Stimulated activated CD4-positive, alpha-beta T cell treated with anti-CD3 and anti-CD28 coated beads, Interleukin-15, amount 100 ng/mL, for 48 hours (primary cell): ENCODE data around the gene STIMATE.

Source experiments
- DNase-seq, 2 donors: peaks; one replicate each; pipeline ENCODE4 v3.0.0-alpha.2; 2020; ENCODE audit warnings: low read depth in 2 of 2

The STIMATE gene

DNA sequence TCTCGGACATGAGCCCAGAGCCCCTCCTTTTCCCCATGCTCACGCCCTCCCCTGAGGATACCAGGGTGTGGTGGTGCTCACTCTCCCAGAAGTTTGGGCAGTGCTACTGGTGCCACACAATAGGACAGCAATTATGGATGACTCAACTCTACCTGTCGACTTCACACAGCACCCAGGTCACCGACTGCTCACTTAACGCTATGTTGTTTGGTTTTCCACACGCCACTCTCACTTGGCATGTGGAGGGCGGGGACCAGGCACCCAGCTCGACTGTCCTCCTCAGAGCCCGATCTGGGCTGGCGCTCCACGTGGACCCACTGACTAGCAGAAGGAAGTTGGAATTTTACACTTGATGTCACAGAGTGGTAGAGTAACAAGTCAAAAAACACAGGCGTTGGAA is 30.9 kb downstream of the STIMATE start:
- DNase-seq: no peak

DNA sequence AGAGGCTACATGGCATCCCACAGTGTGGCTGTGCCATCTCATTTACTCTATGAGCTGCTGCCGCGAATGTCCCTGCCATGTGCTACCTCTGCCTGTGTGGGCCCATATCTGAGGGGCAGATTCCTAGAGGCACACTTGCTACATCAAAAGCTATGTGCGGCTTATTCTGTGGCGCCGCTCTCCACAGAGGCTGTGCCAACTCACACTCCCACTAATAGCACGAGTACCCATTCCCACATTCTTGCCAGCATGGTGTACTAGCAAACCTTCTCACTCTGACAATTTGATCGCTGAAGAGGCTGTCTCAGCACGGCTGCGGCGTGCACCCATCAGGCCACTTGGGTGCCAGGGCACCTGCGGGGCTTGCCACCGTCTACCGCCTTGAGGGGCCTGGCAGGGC is 31.4 kb downstream of the STIMATE start:
- no peak for DNase-seq

DNA sequence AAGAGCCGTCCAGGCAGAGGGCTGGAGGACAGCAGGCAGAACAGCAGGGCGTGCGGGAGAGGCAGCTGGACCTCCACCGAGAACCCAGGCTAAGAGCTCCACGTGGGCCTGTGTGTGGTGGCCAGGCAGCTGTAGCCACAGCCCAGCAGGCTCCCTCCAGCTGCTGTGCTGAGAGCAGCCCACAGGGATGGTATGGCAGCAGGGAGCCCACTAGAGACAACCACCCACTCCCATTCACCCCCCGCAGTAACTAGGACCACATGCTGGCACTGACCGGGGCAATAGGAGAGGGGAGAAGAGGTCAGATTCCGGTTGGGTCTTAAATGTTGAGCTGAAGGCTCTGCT is 37.0 kb downstream of the STIMATE start:
- no peak for DNase-seq

DNA sequence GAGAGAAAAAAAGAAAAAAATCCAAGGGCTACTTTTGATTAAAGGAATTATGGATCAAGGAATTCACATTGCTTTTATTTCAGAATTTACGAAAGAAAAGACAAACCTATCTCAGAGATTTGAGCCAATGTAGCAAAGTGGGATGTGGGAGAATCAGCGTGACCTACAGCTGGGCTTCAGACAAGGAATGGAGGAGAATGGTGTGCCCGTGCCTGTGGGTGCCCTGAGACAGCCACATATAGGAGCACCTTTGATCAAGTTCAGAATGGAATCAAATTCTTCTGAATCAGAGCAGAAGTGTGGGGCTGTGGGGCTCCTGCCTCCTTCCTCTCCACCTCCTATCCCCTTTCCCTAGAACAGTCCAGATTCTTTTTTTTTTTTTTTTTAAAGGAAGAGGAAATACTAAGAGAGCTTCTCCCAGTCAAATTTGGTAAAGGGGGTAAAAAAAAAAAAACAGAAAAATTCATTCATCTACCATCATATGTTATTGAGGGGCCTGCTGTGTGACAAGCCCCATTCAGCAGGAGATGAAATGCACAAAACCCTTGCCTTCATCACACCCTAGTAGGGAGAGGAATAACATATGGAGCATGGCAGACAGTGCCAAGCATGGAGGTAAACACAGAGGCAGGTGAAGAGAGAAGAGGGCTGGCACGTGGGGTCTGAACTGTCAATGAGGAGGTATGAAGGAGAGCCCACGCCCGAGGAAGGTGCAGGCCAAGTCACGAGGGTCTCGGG is 37.5 kb downstream of the STIMATE start:
- no peak for DNase-seq

DNA sequence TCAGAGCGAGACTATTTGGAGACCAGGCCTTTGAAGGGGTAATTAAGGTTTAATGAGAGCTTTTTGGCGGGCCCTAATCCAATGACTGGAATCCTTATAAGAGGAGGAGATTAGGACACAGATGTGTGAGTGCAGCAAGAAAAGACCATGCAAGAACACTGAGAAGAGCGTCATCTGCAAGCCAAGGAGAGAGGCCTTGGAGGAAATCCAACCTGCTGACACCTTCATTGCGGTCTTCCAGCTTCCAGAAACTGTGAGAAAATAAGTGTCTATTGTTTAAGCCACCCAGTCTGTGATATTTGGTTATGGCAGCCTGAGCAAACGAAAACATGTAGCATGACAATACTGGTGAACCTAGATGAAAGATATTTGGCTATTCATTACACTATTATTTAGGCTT is 39.5 kb downstream of the STIMATE start:
- no peak for DNase-seq

DNA sequence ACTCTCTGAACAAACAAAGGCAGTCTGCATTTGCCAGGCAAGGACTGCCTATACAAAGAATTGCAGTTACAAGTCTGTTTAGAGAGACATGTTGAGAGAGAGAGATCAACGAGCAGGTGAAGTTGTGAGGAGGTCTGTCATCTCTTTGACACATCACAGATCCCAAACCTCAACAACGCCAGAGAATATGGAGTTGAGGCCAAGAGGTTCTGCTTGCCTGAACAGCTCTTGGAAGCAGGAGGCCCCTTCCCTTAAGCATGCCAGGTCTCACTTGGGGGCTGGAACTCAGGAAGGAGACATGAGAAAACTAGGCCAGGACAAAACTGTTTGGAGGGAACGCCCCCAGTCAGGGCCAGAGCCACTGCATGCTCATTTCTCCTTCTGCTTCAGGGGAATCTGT is 40.2 kb downstream of the STIMATE start:
- DNase-seq: no peak

DNA sequence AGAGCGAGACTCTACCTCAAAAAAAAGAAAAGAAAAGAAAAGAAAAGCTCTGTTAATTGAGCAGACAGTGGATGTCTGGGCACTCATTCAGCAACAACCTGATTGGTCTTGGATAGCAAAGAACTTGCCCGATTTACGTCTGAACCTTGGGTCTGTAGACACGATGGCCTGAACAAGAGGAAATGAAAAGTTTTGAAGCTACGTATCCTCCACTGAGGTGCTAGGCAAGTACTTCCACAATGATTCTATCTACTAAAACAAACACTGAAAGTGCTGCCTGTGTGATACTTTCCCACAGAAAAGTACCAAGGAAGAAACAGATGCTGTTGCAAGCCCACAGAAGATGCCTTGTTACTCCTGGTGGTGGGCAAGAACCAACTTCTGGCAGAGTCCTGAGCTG is 40.7 kb downstream of the STIMATE start:
- no peak for DNase-seq

DNA sequence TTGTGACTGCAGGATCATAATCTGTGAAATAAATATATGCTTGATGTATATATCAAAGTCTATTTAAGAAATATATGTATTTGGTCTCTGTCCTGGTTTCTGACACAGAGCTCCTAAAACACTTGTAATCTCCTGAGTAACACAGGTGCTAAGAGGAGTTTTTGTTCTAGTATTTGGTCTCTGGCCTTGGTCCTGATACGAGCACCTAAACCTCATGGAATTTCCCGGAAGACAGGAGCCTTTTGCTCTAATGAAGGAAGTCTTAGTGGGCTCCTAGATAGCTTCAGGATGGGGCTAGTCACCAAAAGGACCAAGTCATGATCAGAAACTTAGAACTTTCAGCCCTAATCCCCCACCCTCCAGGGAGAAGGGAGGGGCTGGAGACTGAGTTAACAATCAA is 43.3 kb downstream of the STIMATE start:
- DNase-seq: no peak

DNA sequence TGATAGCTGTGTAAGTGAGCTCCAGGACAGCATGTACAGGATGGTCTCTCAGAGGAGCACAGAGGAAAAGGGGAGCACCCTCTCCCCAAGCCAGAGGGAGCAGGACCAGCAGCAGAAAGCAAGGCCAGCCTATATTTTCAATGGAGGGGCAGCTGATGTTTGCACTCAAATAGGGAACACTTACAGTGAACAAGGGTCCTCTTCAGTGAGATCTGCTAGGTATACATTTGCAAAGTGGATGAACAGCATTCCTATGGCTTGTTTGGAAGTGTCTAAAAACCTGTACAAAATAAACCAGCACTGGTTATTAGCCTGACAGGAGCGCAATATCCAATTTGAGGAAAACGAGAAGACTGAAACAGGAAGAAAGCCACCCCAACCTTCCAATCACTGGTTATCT is 44.9 kb downstream of the STIMATE start:
- no peak for DNase-seq

DNA sequence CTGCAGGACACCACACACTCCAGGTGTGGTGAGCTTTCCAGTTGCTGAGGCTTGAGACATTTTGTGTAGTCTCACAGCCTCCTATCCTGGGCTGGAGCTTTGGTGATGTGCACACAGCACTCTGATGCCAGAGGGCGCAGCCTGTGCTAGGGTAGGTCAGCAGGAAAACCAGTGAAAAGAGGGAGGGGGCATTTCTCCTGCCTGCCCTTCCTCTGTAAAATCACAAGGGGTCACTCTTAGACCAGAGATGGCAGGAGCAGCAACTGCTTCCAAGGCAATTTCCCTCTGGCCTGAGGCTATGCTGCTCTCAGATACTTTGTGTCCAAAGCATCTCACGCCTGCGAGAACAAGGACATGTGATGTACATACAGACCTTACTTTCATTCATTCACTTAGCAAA is 46.0 kb downstream of the STIMATE start:
- DNase-seq: peak in 1 of 2 donors; percentile 7

DNA sequence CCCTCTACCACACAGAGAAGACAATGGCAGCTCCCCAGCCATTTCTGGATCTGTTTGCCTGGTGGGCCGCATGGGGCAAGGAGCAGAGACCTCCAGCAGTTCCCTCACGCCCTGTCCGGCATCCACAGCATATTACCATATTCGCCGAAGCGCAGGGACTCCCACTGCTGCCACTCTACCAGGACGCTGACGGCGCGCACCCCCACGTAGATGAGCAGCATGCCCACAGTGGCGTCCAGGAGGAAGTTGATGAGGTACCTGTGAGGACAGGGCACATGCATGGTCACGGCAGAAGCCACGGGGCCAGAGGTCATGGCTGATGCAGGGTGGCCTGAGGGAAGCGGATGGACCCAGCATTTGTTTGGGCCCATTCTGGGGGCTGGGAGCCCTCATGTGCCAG is 47.7 kb downstream of the STIMATE start:
- DNase-seq: no peak

DNA sequence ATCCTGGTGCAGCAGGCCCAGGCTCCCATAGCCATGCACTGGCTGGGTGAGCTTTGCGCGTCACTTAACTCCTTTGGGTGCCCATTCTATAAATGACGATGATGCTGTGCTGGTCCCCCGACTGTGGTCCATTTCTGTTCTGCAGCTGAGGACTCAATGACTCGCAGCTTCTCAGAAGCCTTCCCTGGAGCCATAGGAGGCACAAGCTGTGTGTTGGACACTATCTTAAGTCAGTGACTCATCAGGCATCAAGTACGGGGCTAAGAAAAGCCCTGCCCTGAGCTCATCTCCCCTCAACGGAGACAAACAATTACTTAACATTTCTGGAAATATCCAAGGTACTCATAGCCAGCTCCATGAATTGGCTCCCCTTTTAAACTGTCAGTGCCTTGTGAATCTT is 48.7 kb downstream of the STIMATE start:
- no peak for DNase-seq

DNA sequence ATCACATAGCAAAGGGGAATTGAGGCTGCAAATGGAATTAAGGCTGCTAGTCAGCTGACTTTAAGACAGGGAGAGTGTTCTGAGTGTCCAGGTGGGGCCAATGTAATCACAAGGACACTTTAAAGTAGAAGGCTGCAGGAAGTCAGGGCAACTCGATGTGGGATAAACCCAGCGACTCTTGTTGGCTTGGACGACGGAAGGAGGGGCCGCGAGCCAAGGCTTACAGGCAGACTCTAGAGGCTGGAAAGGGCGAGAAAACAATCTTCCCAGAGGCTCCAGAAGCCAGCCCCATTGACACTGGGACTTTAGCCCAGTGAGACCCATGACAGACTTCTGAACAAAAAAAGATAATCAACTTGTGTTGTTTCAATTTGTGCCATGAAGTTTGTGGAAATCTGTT is 49.6 kb downstream of the STIMATE start:
- DNase-seq: no peak

DNA sequence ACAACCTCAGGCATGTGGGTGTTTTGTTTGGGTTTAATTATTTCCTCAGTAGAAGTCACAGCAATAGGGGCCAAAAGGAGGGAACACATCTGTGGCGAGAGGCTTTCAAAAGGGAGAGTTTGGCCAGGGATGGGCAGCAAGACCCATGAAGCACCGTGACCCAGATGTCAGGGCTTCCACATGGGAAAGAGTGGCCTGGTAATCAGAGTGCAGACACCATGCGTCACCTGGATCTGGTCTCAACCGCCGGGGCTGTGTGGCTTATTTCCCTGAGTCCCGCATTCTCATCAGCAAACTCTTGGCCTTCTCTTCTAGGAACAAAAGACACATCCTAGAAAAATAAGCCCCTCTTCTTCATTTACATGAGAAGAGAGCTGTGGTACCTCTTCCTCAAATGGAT is 50.1 kb downstream of the STIMATE start:
- no peak for DNase-seq

DNA sequence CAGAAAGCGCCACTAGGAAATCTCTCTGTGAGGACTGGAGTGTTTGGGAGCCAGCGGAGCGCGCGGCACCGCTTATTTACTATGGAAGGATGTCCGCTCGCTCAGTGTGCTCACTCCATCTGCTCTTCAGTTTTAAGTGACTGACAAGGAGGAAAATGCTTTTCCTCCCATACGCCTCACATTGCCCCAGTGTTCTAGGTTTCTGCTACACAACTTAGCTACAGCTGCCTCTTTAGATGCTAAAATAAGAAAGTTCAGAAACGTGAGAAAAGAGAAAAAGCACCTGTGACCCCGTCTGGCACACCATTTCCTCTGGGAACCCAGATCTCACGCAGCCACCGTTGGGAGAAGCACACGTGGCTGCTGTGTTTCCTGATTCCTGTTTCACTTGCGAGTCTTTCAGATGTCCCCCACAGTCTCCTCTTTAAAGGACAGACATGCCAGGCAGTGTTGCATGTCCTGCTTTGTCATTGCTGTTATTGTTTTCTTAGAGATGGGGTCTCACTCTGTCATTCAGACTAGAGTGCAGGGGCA is 50.8 kb downstream of the STIMATE start:
- no peak for DNase-seq

DNA sequence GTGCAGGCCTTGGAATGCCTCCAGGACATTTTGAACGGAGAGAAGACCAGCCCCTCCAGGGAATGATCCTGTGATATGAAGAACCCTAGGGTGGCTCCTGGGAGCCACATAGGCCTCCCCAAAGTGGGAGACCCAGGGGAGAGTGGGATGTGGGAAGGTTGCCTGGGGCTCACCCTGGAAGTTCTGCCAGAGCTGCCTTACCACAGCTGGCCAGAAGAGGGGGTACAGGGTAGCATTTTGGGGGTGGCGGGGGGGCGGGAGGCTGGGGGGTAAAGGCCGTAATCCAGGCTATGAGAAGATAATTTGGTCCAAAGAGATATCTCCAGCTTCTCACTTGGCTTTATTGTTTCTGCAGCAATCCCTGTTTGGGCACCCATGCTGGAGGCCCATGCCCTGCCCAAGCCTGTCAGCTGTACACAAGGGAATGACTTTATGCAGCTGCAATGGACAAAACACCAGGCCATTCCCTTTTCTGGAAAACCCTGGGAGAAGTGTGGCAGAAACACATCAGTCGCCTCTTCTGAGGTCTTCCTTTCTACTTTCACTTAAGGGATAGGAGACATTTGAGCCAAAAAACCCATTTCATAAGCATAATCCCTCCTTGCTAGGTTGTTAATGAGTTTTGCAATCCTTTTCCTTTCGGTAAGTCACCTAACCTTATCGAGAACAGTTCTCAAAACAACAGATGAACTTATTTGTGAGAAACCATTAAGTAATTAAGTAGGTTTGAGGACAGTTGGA is 51.5 kb downstream of the STIMATE start:
- DNase-seq: no peak

DNA sequence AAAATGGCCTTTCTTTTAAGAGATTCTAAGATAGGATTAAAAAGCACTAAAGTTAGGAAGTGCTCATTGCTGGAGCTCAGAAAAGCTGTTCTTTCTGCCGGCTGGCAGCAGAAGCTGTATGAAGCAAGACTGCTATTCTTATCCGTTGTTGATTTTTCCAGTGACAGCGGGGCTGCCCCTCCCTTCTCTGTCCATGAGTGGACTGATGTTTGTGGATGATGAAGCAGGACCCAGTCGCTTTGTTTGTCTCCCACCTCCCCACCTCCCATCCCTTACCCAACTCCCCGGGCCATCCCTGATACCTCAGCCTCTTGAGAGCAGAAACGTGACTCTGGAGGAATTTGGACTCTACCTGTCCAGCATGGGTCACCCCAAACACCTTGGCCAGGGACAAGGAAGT is 52.2 kb downstream of the STIMATE start:
- no peak for DNase-seq

DNA sequence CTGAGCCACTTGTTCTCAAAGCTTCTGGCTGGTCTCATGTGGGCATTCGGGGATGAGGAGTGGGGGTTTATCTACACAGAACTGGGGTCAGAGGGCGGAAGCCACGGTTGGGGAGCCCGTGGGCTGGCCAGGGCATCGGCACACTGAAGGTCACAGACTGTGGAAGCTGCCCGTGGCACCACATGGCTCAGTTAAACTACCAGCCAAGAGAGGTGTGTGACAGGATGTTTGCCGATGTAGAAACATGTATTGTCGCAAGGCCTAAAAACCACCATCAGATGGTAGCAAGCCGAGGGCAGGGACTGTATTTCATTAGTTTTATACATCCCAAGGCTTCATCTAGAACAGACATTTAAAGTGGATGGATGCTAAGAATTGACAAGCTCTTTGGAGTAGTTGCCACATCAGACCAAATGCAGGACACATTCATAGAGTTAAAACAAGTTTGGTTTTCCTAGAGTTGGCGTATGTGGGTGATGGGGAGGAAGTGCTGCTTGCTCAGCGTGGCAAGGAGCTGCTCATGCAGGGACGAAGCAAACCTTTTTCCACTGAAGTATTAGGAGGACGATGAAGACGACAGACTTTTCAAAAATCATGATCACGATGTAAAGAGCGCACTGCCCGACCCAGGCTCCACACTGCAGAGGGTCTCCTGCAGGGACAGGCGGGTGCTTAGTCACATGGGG is 52.9 kb downstream of the STIMATE start:
- DNase-seq: no peak

DNA sequence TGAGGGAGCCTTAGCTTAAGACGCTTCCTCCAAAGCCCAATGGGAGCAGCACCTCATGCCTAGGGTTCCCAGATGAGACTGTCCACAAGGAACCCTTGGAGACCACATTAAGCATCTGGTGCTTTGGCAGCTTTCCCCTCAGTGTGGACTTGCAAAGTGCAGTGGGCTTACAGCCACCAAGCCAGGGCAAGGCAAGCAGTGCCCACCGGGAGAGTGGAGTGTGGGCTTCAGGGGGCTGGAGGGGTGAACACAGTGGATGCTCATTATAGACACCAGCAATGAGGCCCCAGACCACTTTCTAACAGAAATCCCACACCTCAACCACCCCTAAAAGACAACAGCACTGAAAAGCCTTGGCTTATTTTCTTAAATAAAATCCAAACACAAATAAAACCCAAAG is 53.5 kb downstream of the STIMATE start:
- no peak for DNase-seq

DNA sequence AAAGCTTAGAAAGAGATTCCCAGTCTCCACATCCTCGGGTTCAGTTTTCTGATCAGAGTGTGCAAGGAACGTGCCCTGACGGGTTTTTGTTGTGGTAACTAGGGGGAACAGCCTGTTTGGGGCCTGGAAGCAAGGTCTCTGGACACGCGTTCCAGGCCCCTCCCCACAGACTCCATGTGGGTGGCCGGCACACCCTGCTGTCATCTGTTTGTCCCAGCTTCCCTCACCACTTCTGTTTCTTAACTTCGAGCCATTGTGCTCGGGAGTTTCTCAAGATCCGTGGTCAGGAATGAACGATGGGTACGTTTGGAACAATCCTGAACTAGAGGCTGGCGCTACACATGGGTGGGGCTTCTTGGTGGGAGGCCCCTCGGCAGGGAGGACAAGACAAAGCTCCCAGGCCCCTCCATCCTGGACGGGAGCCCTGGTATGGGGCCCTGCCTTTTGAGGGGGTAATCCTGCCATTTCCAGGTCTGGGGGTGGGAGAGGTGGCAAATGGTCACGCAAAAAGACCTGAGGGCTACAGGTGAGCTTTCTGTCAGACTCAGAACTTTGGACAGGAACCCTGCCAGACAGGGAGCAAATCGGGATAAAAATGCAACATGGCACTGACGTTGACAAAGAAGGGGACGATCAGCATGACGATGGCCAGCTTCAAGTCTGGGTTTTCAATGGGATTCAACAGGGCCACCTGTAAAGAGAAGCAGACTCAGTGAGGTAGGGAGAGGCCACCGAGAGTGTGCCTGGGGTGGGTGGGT is 54.1 kb downstream of the STIMATE start:
- DNase-seq: no peak

DNA sequence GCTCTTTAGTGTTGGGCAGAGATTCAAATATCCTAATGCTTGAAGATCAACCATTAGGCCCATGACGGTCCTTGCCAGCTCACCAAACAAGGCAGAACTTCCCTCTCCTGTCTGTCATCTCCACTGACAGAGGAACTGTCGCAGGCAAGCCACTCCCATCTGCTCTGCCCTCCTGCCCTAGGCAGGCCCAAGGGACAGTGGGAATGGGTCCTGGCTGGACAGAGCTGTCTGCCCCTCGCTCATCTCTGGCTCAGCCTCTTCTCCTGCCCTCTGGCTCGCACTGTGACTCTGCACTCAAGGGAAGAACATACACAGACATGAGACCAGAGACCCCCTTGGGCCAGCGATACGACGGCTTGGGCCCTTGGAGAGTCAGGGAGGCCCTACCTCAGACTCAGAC is 54.9 kb downstream of the STIMATE start:
- no peak for DNase-seq

DNA sequence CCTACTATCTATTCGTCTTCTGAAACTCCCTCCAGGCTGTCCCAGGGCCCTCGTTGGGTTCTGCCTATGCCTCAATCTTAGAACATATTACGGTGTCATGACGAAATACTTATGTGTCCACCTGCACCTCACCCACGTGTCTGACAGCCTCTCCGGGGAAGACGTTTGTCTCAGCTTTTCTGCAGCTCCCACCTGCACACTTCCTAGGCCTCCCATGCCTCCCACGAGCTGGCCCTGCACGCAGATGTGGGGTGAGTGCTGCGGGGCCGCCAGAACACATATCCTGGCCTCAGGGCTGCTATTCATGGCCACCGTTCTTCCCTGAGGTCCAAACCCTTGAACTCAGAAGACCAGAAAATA is 55.4 kb downstream of the STIMATE start:
- DNase-seq: no peak
